GM23248 (cell line): ENCODE results near the gene CREB3.

ENCODE experiments used
- EZH2 ChIP-seq: fragments of 200-600 bp; sonication (generic); IDR thresholded peaks from 2 replicates; pipeline ENCODE4 v1.6.1; 2018; ENCODE audit warnings: antibody characterized with exemption, mild to moderate bottlenecking; ENCODE audit not compliant: insufficient read depth, poor library complexity, severe bottlenecking
- EZH2phosphoT487 ChIP-seq: fragments of 200-600 bp; sonication (generic); IDR thresholded peaks from 2 replicates; pipeline ENCODE4 v1.6.1; 2018; ENCODE audit warnings: antibody characterized with exemption, moderate library complexity, mild to moderate bottlenecking, low read depth; ENCODE audit not compliant: insufficient read depth

DNA sequence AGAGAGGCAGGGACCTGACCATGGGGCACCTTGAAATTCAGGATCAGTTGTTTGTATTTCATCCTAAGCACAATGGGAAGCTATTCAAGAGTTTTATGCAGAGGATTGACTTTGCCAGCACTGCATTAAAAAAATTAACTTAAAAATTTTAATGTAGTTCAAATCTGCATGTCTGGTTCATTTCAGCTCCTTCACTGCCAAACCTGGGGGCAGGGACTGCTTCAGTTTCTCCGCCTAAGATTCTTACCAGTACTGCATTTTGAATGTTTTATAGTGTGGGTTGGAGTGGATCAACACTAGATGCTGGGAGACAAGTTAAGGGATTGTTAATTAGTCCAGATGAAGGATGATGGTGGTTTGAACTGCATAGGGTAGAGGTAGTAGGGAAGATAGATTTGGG is 37.3 kb downstream of the CREB3 start:
- no peak for TF ChIP-seq EZH2
- TF ChIP-seq EZH2phosphoT487: no peak
